Measurements from ENCODE around the gene PLA2G10.

PLA2G10 gene

GRCh38 chr16:14650629-14651028, 43.5 kb downstream of the PLA2G10 start:
- TF ChIP-seq SIN3A (IDR thresholded peaks at IDR 0.05; ENCODE audit: borderline replicate concordance, insufficient read depth, low read length), result no peak
- TF ChIP-seq, protein P1, sequence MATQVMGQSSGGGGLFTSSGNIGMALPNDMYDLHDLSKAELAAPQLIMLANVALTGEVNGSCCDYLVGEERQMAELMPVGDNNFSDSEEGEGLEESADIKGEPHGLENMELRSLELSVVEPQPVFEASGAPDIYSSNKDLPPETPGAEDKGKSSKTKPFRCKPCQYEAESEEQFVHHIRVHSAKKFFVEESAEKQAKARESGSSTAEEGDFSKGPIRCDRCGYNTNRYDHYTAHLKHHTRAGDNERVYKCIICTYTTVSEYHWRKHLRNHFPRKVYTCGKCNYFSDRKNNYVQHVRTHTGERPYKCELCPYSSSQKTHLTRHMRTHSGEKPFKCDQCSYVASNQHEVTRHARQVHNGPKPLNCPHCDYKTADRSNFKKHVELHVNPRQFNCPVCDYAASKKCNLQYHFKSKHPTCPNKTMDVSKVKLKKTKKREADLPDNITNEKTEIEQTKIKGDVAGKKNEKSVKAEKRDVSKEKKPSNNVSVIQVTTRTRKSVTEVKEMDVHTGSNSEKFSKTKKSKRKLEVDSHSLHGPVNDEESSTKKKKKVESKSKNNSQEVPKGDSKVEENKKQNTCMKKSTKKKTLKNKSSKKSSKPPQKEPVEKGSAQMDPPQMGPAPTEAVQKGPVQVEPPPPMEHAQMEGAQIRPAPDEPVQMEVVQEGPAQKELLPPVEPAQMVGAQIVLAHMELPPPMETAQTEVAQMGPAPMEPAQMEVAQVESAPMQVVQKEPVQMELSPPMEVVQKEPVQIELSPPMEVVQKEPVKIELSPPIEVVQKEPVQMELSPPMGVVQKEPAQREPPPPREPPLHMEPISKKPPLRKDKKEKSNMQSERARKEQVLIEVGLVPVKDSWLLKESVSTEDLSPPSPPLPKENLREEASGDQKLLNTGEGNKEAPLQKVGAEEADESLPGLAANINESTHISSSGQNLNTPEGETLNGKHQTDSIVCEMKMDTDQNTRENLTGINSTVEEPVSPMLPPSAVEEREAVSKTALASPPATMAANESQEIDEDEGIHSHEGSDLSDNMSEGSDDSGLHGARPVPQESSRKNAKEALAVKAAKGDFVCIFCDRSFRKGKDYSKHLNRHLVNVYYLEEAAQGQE (IDR thresholded peaks at IDR 0.05; ENCODE audit: insufficient read depth in 1 of 2, low read depth in 2 of 2, low read length in 2 of 2), result no peak
- no peak for TF ChIP-seq POLR2AphosphoS5 (IDR thresholded peaks at IDR 0.05; ENCODE audit: low read depth, low read length)
- no peak for TF ChIP-seq TAF1 (IDR thresholded peaks at IDR 0.05; ENCODE audit: borderline replicate concordance, insufficient read depth, low read length)
- TF ChIP-seq FOXP2 (optimal IDR thresholded peaks at IDR 0.05; ENCODE audit: borderline replicate concordance, extremely low read depth, extremely low read length, insufficient read depth), result no peak

DNA sequence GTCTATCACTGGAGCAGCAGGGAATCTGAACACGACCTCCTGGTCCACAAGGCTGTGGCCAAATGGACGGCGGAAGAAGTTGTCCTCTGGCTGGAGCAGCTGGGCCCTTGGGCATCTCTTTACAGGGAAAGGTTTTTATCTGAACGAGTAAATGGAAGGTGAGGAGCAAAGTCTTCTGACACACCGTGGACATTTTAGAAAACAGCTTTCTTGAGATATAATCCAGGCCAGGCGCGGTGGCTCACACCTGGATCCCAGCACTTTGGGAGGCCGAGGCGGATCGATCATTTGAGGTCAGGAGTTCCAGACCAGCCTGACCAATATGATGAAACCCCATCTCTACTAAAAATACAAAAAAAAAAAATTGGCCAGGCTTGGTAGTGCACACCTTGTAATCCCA, 44.3 kb downstream of the PLA2G10 start:
- TF ChIP-seq, protein P1 (IDR thresholded peaks at IDR 0.05; ENCODE audit: insufficient read depth in 1 of 2, low read depth in 2 of 2, low read length in 2 of 2), result no peak
- TF ChIP-seq POLR2AphosphoS5 (IDR thresholded peaks at IDR 0.05; ENCODE audit: low read depth, low read length) (no peak), SIN3A (IDR thresholded peaks at IDR 0.05; ENCODE audit: borderline replicate concordance, insufficient read depth, low read length) (no peak), FOXP2 (optimal IDR thresholded peaks at IDR 0.05; ENCODE audit: borderline replicate concordance, extremely low read depth, extremely low read length, insufficient read depth) (no peak), TAF1 (IDR thresholded peaks at IDR 0.05; ENCODE audit: borderline replicate concordance, insufficient read depth, low read length) (no peak)

DNA sequence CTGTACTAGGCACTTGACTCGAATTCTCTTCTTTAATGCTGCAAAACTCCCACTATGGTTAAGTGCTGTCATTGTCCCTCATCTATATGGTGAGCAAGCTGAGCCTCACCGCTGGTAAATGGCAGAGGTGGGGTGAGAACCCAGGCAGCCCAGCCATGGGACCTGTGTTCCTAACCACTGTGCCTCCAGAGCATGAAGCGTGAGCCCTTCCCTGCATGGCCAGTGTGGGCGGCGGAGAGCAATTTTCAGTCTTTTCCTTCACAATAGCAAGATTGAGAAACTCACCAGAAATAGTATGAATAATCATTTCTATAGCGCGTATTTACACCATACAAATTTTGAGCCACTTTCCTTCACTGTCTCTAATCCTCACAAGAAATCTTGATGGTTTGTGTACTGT, 52.2 kb downstream of the PLA2G10 start:
- TF ChIP-seq TAF1 (IDR thresholded peaks at IDR 0.05; ENCODE audit: borderline replicate concordance, insufficient read depth, low read length), result no peak
- no peak for TF ChIP-seq FOXP2 (optimal IDR thresholded peaks at IDR 0.05; ENCODE audit: borderline replicate concordance, extremely low read depth, extremely low read length, insufficient read depth)
- TF ChIP-seq POLR2AphosphoS5 (IDR thresholded peaks at IDR 0.05; ENCODE audit: low read depth, low read length), result no peak
- TF ChIP-seq SIN3A (IDR thresholded peaks at IDR 0.05; ENCODE audit: borderline replicate concordance, insufficient read depth, low read length), result no peak
- TF ChIP-seq, protein P1 (IDR thresholded peaks at IDR 0.05; ENCODE audit: insufficient read depth in 1 of 2, low read depth in 2 of 2, low read length in 2 of 2), result no peak

DNA sequence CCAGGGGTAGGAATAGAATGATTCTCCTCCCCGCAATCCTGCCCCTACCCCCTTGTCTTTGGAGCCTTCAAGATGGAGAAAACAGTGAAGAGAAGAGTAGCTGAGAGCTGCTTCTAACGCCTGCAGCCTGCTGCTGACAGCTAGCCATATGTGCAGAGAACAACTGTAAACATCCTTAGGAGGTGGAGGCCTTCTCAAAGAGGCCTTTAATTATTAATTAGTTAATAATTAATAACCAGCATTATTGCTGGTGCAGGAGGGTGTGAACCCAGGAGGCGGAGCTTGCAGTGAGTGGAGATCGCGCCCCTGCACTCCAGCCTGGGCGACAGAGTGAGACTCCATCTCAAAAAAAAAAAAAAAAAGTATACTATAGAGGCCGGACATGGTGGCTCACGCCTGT, 52.9 kb downstream of the PLA2G10 start:
- TF ChIP-seq FOXP2 (optimal IDR thresholded peaks at IDR 0.05; ENCODE audit: borderline replicate concordance, extremely low read depth, extremely low read length, insufficient read depth) (no peak), POLR2AphosphoS5 (IDR thresholded peaks at IDR 0.05; ENCODE audit: low read depth, low read length) (no peak), TAF1 (IDR thresholded peaks at IDR 0.05; ENCODE audit: borderline replicate concordance, insufficient read depth, low read length) (no peak), SIN3A (IDR thresholded peaks at IDR 0.05; ENCODE audit: borderline replicate concordance, insufficient read depth, low read length) (no peak)
- TF ChIP-seq, protein P1 (IDR thresholded peaks at IDR 0.05; ENCODE audit: insufficient read depth in 1 of 2, low read depth in 2 of 2, low read length in 2 of 2), result no peak

- TF ChIP-seq FOXP2 (optimal IDR thresholded peaks at IDR 0.05; ENCODE audit: borderline replicate concordance, extremely low read depth, extremely low read length, insufficient read depth) (no peak), TAF1 (IDR thresholded peaks at IDR 0.05; ENCODE audit: borderline replicate concordance, insufficient read depth, low read length) (no peak), POLR2AphosphoS5 (IDR thresholded peaks at IDR 0.05; ENCODE audit: low read depth, low read length) (no peak), SIN3A (IDR thresholded peaks at IDR 0.05; ENCODE audit: borderline replicate concordance, insufficient read depth, low read length) (no peak)
Observed at GRCh38 chr16:14640538-14640937, 53.6 kb downstream of the PLA2G10 start.
